Measurements from ENCODE around the gene MYO9B.

MYO9B gene

DNA sequence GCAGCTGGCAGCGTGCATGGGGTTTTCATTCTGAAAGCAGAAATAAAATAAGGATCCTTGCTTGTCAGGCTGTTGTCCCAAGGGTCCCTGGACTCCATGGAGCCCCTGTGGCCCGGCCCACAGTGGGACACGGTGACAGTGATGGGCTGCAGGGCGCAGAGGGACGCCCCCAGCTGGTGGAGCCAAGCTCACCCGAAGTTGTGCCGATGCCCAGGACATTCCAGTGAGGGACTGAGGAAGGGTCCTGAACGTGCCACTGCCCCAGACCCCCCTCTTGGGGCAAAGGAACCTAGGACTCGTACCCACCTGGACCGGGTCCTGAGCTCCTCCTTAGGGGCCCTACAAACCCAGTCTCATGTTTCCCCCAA, 35.0 kb downstream of the MYO9B start:
- TF ChIP-seq, protein P1, sequence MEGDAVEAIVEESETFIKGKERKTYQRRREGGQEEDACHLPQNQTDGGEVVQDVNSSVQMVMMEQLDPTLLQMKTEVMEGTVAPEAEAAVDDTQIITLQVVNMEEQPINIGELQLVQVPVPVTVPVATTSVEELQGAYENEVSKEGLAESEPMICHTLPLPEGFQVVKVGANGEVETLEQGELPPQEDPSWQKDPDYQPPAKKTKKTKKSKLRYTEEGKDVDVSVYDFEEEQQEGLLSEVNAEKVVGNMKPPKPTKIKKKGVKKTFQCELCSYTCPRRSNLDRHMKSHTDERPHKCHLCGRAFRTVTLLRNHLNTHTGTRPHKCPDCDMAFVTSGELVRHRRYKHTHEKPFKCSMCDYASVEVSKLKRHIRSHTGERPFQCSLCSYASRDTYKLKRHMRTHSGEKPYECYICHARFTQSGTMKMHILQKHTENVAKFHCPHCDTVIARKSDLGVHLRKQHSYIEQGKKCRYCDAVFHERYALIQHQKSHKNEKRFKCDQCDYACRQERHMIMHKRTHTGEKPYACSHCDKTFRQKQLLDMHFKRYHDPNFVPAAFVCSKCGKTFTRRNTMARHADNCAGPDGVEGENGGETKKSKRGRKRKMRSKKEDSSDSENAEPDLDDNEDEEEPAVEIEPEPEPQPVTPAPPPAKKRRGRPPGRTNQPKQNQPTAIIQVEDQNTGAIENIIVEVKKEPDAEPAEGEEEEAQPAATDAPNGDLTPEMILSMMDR (IDR thresholded peaks at IDR 0.05): no peak
- Mint-ChIP-seq H3K4me3 (no peak overlapping the region), H3K27me3 (ENCODE audit: low read depth, poor library complexity) (peaks cover 3% of the 10 kb centered on the region), H3K36me3 (ENCODE audit: low read depth) (peaks cover 13% of the 10 kb centered on the region), H3K27ac (no peak overlapping the region), H3K4me1 (peaks cover 49% of the 10 kb centered on the region), H3K9me3 (peaks cover 1% of the 10 kb centered on the region)
- DNase-seq: no peak

DNA sequence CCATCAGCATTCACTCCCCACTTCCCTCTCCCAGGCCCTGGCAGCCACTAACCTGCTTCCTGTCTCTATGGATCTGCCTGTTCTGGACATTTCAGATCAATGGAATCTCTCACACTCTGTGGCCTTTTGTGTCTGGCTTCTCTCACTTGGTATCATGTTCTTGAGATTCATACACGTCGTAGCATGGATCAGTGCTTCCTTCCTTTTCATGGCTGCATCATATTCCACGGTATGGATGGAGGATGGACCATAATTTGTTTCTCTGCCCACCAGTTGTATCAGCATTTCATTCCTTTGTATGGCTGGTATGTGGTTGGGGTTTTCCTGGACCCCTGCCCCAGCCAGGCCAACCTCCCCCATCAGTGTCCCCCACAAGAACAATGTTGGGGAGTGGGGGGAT, 36.2 kb downstream of the MYO9B start:
- Mint-ChIP-seq H3K36me3 (ENCODE audit: low read depth) (peaks cover 20% of the 10 kb centered on the region), H3K4me3 (no peak overlapping the region), H3K27ac (peak overlapping the region; percentile 49), H3K4me1 (peaks cover 59% of the 10 kb centered on the region), H3K27me3 (ENCODE audit: low read depth, poor library complexity) (peaks cover 3% of the 10 kb centered on the region), H3K9me3 (peaks cover 4% of the 10 kb centered on the region)
- DNase-seq: no peak
- TF ChIP-seq, protein P1 (IDR thresholded peaks at IDR 0.05): no peak

DNA sequence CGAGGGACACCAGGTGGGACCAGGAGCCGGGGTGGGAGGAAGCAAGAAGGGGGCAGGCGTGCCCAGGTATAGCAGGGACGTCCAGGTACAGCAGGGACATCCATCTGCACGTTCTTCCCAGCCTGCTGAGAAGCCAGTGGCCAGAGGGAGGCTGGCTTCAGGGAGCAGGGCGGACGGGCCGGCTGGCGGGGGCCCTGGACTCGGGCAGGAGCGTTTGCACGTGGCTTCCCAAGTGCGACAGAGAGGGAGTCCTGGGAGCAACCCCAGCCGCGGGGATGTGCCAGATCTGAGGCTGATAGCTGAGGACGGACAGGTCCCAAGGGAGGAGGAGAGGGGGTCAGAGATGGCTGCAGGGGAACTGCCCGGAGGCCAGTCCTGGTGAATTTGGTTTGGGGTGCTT, 36.7 kb downstream of the MYO9B start:
- TF ChIP-seq, protein P1 (IDR thresholded peaks at IDR 0.05): no peak
- Mint-ChIP-seq H3K4me1 (peaks cover 61% of the 10 kb centered on the region), H3K4me3 (no peak overlapping the region), H3K9me3 (peaks cover 4% of the 10 kb centered on the region), H3K27me3 (ENCODE audit: low read depth, poor library complexity) (peaks cover 3% of the 10 kb centered on the region), H3K36me3 (ENCODE audit: low read depth) (peaks cover 20% of the 10 kb centered on the region), H3K27ac (peak overlapping the region; percentile 49)
- DNase-seq: peak; percentile 61

DNA sequence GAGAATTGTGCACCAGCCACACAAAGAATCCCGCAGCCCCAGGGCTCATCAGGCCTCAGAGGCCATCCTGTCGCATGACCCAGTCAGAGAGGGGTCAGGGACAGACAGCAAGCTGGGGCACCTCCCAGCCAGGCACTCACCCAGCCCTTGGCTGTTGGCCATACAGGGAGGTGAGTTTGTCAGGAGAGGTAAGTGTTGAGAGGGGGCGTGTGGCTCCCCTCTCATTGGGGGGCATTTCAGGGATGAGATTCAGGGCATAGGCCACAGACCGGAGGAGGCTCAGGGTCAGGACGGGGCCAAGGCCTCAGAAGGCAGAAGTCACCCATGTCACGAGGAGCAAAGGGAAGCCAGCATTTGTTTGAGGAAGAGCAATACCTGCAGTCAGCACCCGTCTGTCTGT, 37.1 kb downstream of the MYO9B start:
- peaks cover 61% of the 10 kb centered on the region for H3K4me1 Mint-ChIP-seq
- H3K27ac Mint-ChIP-seq: peak overlapping the region; percentile 48
- no peak for DNase-seq
- peaks cover 20% of the 10 kb centered on the region for H3K36me3 Mint-ChIP-seq (ENCODE audit: low read depth)
- peak overlapping the region; percentile 14 for H3K4me3 Mint-ChIP-seq
- peaks cover 3% of the 10 kb centered on the region for H3K27me3 Mint-ChIP-seq (ENCODE audit: low read depth, poor library complexity)
- TF ChIP-seq, protein P1 (IDR thresholded peaks at IDR 0.05): no peak
- peaks cover 4% of the 10 kb centered on the region for H3K9me3 Mint-ChIP-seq

DNA sequence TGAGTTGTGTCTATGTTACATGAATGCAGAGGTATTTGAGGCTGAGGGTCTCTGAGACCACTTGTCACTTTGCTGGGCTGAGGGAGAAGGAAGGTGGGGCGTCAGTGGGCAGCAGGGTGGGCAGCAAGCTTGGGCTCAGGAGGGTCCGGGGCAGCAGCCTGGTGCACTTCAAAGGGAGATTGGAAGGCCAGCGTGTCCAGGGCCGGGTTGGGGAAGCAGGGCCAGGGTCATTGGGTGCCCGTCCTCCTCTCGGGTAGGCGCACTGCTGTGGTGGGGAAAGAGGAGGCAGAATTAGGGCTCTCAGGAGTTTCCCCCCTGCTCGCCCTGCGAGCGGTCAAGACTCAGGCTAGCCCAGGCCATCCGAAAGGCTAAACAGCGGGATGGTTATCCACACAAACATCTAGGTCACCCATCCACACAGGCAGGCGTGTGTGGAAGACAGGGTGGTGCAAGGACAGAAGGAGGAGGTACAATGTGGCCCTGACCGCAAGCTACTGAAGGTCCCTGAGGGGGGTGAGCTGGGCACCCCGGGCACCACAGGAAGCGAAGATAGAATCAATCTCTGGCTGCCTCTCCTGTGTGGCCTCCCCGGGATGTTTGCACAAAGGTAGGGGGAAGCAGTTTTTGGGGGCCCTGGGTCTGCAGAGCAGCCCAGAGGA, 37.7 kb downstream of the MYO9B start:
- H3K27me3 Mint-ChIP-seq (ENCODE audit: low read depth, poor library complexity): peaks cover 3% of the 10 kb centered on the region
- TF ChIP-seq, protein P1 (IDR thresholded peaks at IDR 0.05): no peak
- H3K27ac Mint-ChIP-seq: peak overlapping the region; percentile 3
- no peak for DNase-seq
- H3K9me3 Mint-ChIP-seq: peaks cover 4% of the 10 kb centered on the region
- H3K36me3 Mint-ChIP-seq (ENCODE audit: low read depth): peaks cover 20% of the 10 kb centered on the region
- H3K4me1 Mint-ChIP-seq: peaks cover 61% of the 10 kb centered on the region
- H3K4me3 Mint-ChIP-seq: peak overlapping the region; percentile 14

DNA sequence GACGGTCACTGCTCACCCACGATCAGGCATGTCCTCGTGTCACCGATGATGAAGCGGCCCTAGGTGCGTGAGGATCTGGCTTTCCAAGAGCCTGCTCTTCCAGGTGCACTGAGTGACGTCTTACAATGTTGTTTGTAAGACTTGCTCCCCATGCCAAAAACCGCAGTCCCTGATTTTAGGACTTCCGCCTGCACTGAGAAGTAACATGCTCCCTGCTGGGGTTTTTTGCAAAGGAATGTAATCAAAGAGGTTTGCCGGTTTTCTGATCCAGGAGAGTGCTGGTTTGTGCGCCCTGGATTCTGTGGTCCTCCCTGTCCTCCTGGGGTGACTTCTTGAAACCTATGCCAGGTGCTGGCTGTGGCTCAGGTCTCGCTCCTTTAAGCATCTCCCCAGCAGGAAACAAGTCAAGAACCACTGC, 38.8 kb downstream of the MYO9B start:
- Mint-ChIP-seq H3K27ac (no peak overlapping the region), H3K9me3 (peaks cover 4% of the 10 kb centered on the region), H3K4me1 (peaks cover 60% of the 10 kb centered on the region), H3K27me3 (ENCODE audit: low read depth, poor library complexity) (peaks cover 3% of the 10 kb centered on the region), H3K36me3 (ENCODE audit: low read depth) (peaks cover 24% of the 10 kb centered on the region), H3K4me3 (no peak overlapping the region)
- TF ChIP-seq, protein P1 (IDR thresholded peaks at IDR 0.05): no peak
- DNase-seq: no peak
